Mesodermal cell (in vitro differentiated cells): ENCODE measurements around the gene TRIM71.

ENCODE experiments used
- H3K27ac ChIP-seq: 2 replicates; pipeline ENCODE4 v1.7.0; 2013; ENCODE audit warnings: mild to moderate bottlenecking, low read depth, low read length, moderate library complexity; ENCODE audit not compliant: severe bottlenecking
- H3K36me3 ChIP-seq: 2 replicates; pipeline ENCODE4 v1.7.1; 2013; ENCODE audit warnings: mild to moderate bottlenecking, low read length, moderate library complexity; ENCODE audit not compliant: control insufficient read depth, insufficient read depth
- H3K4me1 ChIP-seq: one replicate; pipeline ENCODE4 v1.7.1; 2013; ENCODE audit warnings: mild to moderate bottlenecking, low read length; ENCODE audit not compliant: insufficient read depth, control insufficient read depth, poor library complexity, severe bottlenecking
- H3K4me3 ChIP-seq: 2 replicates; pipeline ENCODE4 v1.7.0; 2013; ENCODE audit warnings: low read length, control low read depth, mild to moderate bottlenecking; ENCODE audit not compliant: insufficient read depth, poor library complexity, severe bottlenecking; ENCODE audit errors: extremely low read depth
- H3K9me3 ChIP-seq: 2 replicates; pipeline ENCODE4 v1.7.1; 2013; ENCODE audit warnings: mild to moderate bottlenecking, low read length, moderate library complexity; ENCODE audit not compliant: control insufficient read depth
- WGBS, 2 experiments: methylation state at CpG; one replicate each; pipeline ENCODE4 v1.1.5; 2013; ENCODE audit warnings: missing lambda C conversion rate in 2 of 2; ENCODE audit not compliant: insufficient coverage in 2 of 2; 5-methylcytosine and 5-hydroxymethylcytosine counted together

TRIM71 gene

GRCh38 chr3:32835961-32836360 lies 18.2 kb downstream of the TRIM71 start:
- Histone ChIP-seq H3K9me3 (no peaks in the 10 kb centered on the region), H3K4me3 (no peak overlapping the region), H3K36me3 (peaks cover 17% of the 10 kb centered on the region), H3K27ac (no peak overlapping the region), H3K4me1 (peaks cover 49% of the 10 kb centered on the region)
- 0% methylated on average over 1 of the region's 4 CpGs; no CpG with 5 or more reads in 1 of the 2 experiments for WGBS, 2 experiments

- H3K4me3 ChIP-seq: no peak overlapping the region
- H3K4me1 ChIP-seq: peaks cover 56% of the 10 kb centered on the region
- H3K9me3 ChIP-seq: no peaks in the 10 kb centered on the region
- peaks cover 11% of the 10 kb centered on the region for H3K36me3 ChIP-seq
- H3K27ac ChIP-seq: no peak overlapping the region
- 23 to 89% methylated on average over 1 to 3 of the region's 4 CpGs for WGBS, 2 experiments
Measured at GRCh38 chr3:32836601-32837000, 18.8 kb downstream of the TRIM71 start.

- Histone ChIP-seq H3K4me3 (no peak overlapping the region), H3K27ac (peak overlapping the region; percentile 37), H3K4me1 (peaks cover 63% of the 10 kb centered on the region), H3K36me3 (peaks cover 7% of the 10 kb centered on the region), H3K9me3 (no peaks in the 10 kb centered on the region)
- 43 to 52% methylated on average over 6 to 10 of the region's 11 CpGs for WGBS, 2 experiments
Measured at GRCh38 chr3:32837366-32837765, 19.6 kb downstream of the TRIM71 start.

GRCh38 chr3:32837789-32838188 lies 20.0 kb downstream of the TRIM71 start:
- peak overlapping the region; percentile 37 for H3K27ac ChIP-seq
- H3K4me3 ChIP-seq: no peak overlapping the region
- peaks cover 5% of the 10 kb centered on the region for H3K36me3 ChIP-seq
- no peaks in the 10 kb centered on the region for H3K9me3 ChIP-seq
- 29 to 73% methylated on average over 2 to 3 of the region's 5 CpGs for WGBS, 2 experiments
- peaks cover 68% of the 10 kb centered on the region for H3K4me1 ChIP-seq

- Histone ChIP-seq H3K4me1 (peaks cover 83% of the 10 kb centered on the region), H3K9me3 (no peaks in the 10 kb centered on the region), H3K27ac (peak overlapping the region; percentile 80), H3K36me3 (peaks cover 4% of the 10 kb centered on the region), H3K4me3 (no peak overlapping the region)
- WGBS, 2 experiments: 55 to 56% methylated on average over 2 to 3 of the region's 4 CpGs
Measured at GRCh38 chr3:32839714-32840085, 21.9 kb downstream of the TRIM71 start.

GRCh38 chr3:32840086-32840841 lies 22.5 kb downstream of the TRIM71 start:
- H3K4me3 ChIP-seq: no peak overlapping the region
- 43 to 47% methylated on average over 2 to 4 of the region's 5 CpGs for WGBS, 2 experiments
- peaks cover 3% of the 10 kb centered on the region for H3K36me3 ChIP-seq
- peak overlapping the region; percentile 80 for H3K27ac ChIP-seq
- H3K9me3 ChIP-seq: no peaks in the 10 kb centered on the region
- peaks cover 78% of the 10 kb centered on the region for H3K4me1 ChIP-seq

GRCh38 chr3:32841341-32841740 lies 23.5 kb downstream of the TRIM71 start:
- Histone ChIP-seq H3K9me3 (no peaks in the 10 kb centered on the region), H3K36me3 (peaks cover 5% of the 10 kb centered on the region), H3K4me3 (no peak overlapping the region), H3K4me1 (peaks cover 69% of the 10 kb centered on the region), H3K27ac (no peak overlapping the region)
- WGBS, 2 experiments: 93 to 96% methylated on average over 3 to 4 of the region's 12 CpGs

- peaks cover 5% of the 10 kb centered on the region for H3K36me3 ChIP-seq
- no peaks in the 10 kb centered on the region for H3K9me3 ChIP-seq
- 62 to 83% methylated on average over 3 to 4 of the region's 5 CpGs for WGBS, 2 experiments
- H3K4me3 ChIP-seq: no peak overlapping the region
- H3K4me1 ChIP-seq: peaks cover 68% of the 10 kb centered on the region
- H3K27ac ChIP-seq: peak overlapping the region; percentile 71
Measured at GRCh38 chr3:32841867-32842470, 24.2 kb downstream of the TRIM71 start.

- Histone ChIP-seq H3K27ac (peak overlapping the region; percentile 71), H3K36me3 (peaks cover 5% of the 10 kb centered on the region), H3K9me3 (no peaks in the 10 kb centered on the region), H3K4me1 (peaks cover 68% of the 10 kb centered on the region), H3K4me3 (no peak overlapping the region)
- 24 to 38% methylated on average over 2 to 3 of the region's 3 CpGs for WGBS, 2 experiments
Measured at GRCh38 chr3:32842531-32842931, 24.7 kb downstream of the TRIM71 start.

GRCh38 chr3:32842987-32843386 lies 25.2 kb downstream of the TRIM71 start:
- H3K4me3 ChIP-seq: no peak overlapping the region
- H3K4me1 ChIP-seq: peaks cover 71% of the 10 kb centered on the region
- 33 to 35% methylated on average over 2 of the region's 2 CpGs for WGBS, 2 experiments
- peak overlapping the region; percentile 71 for H3K27ac ChIP-seq
- no peaks in the 10 kb centered on the region for H3K9me3 ChIP-seq
- H3K36me3 ChIP-seq: peaks cover 5% of the 10 kb centered on the region
